SK-N-MC (cell line): ENCODE results near the gene CDK6.

Experiments used
- EZH2 ChIP-seq: fragments of 200-600 bp; sonication (generic); IDR thresholded peaks from one replicate; pipeline ENCODE4 v1.6.1; 2017; ENCODE audit warnings: antibody characterized with exemption
- FOXP2 ChIP-seq: optimal IDR thresholded peaks from 2 replicates; pipeline ENCODE3; 2011; ENCODE audit warnings: mild to moderate bottlenecking, moderate library complexity; ENCODE audit not compliant: insufficient read depth; ENCODE audit errors: extremely low read length, control extremely low read depth
- POLR2AphosphoS5 ChIP-seq: IDR thresholded peaks from 2 replicates; pipeline ENCODE4 v1.6.1; 2012; ENCODE audit warnings: mild to moderate bottlenecking, low read depth, low read length, borderline replicate concordance

DNA sequence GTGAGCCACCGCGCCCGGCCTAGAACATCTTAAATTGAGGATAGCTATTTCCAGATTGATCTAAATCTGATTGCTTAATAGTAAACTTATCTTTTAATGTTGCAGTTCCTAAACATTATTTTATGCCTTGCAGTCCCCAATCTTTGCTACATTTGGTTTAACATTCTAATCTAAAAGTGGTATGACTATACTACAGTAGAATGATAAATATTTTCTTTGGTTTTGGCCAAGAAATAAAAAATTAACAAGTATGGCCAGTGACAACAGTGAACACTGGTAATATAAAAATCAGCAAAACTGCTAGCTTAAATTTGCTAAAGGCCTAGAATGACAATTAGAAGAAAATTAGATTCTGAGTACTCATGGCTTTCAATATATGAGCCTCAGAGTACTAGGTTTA is 73.5 kb downstream of the CDK6 start:
- TF ChIP-seq POLR2AphosphoS5 (no peak), EZH2 (no peak), FOXP2 (no peak)
